Urothelium cell line (cell line): ENCODE results near the gene PPP4R3A.
"Not testable (repeated sequence)": the region's sequence is repeated elsewhere in the genome, so short reads cannot be mapped to it uniquely, and the experiment has no call there.

Experiments used
- DNase-seq: peaks from one replicate; pipeline ENCODE4 v3.0.0; 2011; ENCODE audit warnings: low spot score, mixed read lengths
- FAIRE-seq: peaks from 2 replicates; lab custom pipeline; 2011; peaks lifted over from hg19 to GRCh38; lab: Jason Lieb, UNC

PPP4R3A gene

GRCh38 chr14:91412939-91413338 is 97.2 kb downstream of the PPP4R3A start:
- DNase-seq (no peak), FAIRE-seq (no peak)

DNA sequence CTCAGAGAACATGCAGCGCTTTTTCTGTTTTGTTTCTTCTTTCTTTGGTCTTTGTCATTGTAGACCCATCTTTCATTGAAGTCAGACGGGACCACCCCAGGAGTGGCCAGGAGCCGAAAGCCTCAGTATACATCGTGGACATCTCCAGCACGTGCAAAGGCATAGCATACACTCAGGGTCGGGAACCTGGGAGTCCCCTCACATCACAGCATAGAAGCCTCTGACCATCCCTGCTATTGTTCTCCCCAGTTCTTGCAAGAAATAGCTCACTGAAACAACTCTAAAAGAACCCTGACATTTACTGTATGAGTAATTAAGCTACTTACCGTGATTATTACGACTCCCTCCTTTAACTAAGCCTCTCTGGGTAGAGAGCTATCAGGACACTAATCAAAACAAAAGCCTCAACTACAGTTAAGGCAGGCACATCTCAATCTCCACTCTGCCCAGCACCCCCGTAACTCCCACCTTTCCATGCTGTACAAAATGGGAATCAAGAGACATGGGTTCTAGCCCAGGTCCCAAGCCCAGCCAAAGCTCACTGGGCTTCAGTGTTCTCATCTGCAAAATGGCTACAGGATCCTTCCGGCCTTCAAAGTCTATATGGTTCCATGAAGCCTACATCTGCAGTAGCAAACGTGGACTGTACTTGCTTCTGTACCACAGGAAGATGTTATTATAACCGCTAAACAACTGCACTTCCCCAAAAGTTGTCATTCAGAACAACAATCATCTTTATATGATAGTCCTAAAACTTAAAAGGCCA is 99.2 kb downstream of the PPP4R3A start:
- FAIRE-seq: no peak
- DNase-seq: no peak

DNA sequence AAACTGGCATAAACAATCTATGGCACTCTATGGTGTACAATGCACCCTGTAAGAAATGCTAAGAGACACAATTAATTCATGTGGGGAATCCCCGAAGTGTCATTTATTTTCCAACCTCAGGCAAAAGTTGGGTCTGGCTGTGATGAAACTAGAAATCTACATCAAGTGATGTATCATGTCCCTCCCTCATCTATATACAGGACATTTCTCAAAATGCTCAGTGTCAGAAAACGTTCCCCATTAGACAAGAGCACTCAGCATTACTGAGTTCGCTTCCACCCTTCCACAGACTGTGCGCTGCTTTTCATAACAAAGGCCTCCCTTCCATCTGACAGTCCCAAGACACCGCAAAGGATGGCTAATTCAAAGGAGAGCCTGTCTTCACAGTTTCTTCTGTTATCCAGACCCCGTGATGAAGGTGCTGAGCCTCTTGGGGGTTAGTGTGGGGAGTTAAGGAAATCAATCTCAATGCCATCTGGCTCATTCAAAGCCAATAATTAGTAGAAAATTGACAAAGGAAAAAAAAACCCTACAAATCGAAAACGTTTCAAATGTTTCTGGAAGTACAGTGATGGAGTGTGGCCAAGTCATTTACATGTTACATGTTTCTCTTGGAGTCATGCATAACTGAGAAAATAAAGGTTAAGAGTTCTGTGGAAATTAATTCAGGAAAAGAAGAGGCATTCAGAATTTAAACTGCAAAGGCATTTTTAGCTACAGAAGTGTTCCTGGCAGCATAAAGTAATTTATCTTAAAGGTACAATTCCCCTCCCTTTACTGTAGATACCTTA is 100.0 kb downstream of the PPP4R3A start:
- DNase-seq (no peak), FAIRE-seq (no peak)

DNA sequence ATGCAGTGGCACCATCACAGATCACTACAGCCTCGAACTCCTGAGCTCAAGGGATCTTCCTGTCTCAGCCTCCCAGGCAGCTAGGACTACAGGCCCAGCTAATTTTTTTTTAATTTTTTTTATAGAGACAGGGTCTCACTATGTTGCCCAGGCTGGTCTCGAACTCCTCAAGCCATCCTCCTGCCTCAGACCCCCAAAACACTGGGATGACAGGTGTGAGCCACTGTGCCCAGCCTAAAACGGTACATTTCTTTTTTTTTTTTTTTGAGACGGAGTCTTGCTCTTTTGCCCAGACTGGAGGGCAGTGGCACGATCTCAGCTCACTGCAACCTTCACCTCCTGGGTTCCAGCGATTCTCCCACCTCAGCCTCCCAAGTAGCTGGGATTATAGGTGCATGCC is 100.9 kb downstream of the PPP4R3A start:
- FAIRE-seq, DNase-seq: not testable (repeated sequence)
